Measurements from ENCODE around the gene CLEC17A. TPM values are rescaled to one million over a fixed set of nuclear protein-coding genes. Genes with fewer than 3 reads are reported as not detected.
"Not testable (repeated sequence)": the region's sequence is repeated elsewhere in the genome, so short reads cannot be mapped to it uniquely, and the experiment has no call there.

The CLEC17A gene
- 100 to 1,000 TPM in 1 of 6 donors, 10 to 100 TPM in 5; 71.6 to 127 (median 93.6) TPM for polyA plus RNA-seq (ENCODE audit: low read depth in 6 of 6)

GRCh38 chr19:14582894-14583340 lies at the start of gene CLEC17A:
CLEC17A (plus strand) TSS chr19:14583084; CDS start chr19:14583161, 77 bp downstream.
- Mint-ChIP-seq H3K4me3 (peak within 1 kb of the TSS; percentile 93 to 100 (median 99)), H3K9me3 (peaks cover 0 to 4% (median 2%) of the 10 kb centered on the region in 7 donors), H3K36me3 (peaks cover 11 to 25% of the 10 kb centered on the region in 2 donors), H3K27me3 (no peaks in the 10 kb centered on the region), H3K4me1 (peaks cover 52 to 82% (median 77%) of the 10 kb centered on the region in 3 donors), H3K27ac (peak within 1 kb of the TSS; percentile 96 to 99 (median 98))
- DNase-seq (peak; percentile 89), ATAC-seq (ENCODE audit: low read depth in 2 of 2) (peak; percentile 91 to 95)

GRCh38 chr19:14533450-14533849 lies 49.4 kb upstream of the CLEC17A start:
- no peaks in the 10 kb centered on the region for H3K36me3 Mint-ChIP-seq
- H3K4me1 Mint-ChIP-seq, result peaks cover 15 to 63% (median 24%) of the 10 kb centered on the region in 3 donors
- peak overlapping the region in 1 of 8 donors; percentile 72 for H3K4me3 Mint-ChIP-seq
- no peaks in the 10 kb centered on the region for H3K9me3 Mint-ChIP-seq
- peak overlapping the region in 1 of 6 donors; percentile 69 for H3K27ac Mint-ChIP-seq
- no peaks in the 10 kb centered on the region for H3K27me3 Mint-ChIP-seq
- no peak for ATAC-seq (ENCODE audit: low read depth in 2 of 2)
- DNase-seq, result no peak

GRCh38 chr19:14536926-14537692 lies 45.8 kb upstream of the CLEC17A start:
- H3K4me3 Mint-ChIP-seq, result no peak overlapping the region
- H3K27me3 Mint-ChIP-seq, result no peaks in the 10 kb centered on the region

GRCh38 chr19:14540741-14541525 lies 42.0 kb upstream of the CLEC17A start:
- H3K4me1 Mint-ChIP-seq, result peaks cover 5 to 45% (median 21%) of the 10 kb centered on the region in 3 donors
- no peaks in the 10 kb centered on the region for H3K9me3 Mint-ChIP-seq
- H3K27ac Mint-ChIP-seq, result peak overlapping the region in 4 of 6 donors; percentile 4 to 80 (median 43)
- no peak for ATAC-seq (ENCODE audit: low read depth in 2 of 2)
- peaks cover 0 to 5% of the 10 kb centered on the region in 2 donors for H3K36me3 Mint-ChIP-seq
- H3K4me3 Mint-ChIP-seq, result peak overlapping the region in 1 of 8 donors; percentile 54
- DNase-seq, result no peak
- no peaks in the 10 kb centered on the region for H3K27me3 Mint-ChIP-seq

More at GRCh38 chr19:14536926-14537692, 45.8 kb upstream of the CLEC17A start:
- no peak for ATAC-seq (ENCODE audit: low read depth in 2 of 2)
- Mint-ChIP-seq H3K9me3 (no peaks in the 10 kb centered on the region), H3K27ac (peak overlapping the region in 1 of 6 donors; percentile 42), H3K4me1 (peaks cover 5 to 40% (median 10%) of the 10 kb centered on the region in 3 donors), H3K36me3 (peaks cover 0 to 5% of the 10 kb centered on the region in 2 donors)
- no peak for DNase-seq

- Mint-ChIP-seq H3K4me1 (peaks cover 0 to 43% (median 25%) of the 10 kb centered on the region in 3 donors), H3K27ac (peak overlapping the region in 1 of 6 donors; percentile 50)
Observed at GRCh38 chr19:14541979-14542378, 40.9 kb upstream of the CLEC17A start.

GRCh38 chr19:14542711-14543328 lies 40.1 kb upstream of the CLEC17A start:
- Mint-ChIP-seq H3K4me3 (peak overlapping the region in 1 of 8 donors; percentile 42), H3K27me3 (no peaks in the 10 kb centered on the region), H3K36me3 (peaks cover 0 to 5% of the 10 kb centered on the region in 2 donors), H3K9me3 (no peaks in the 10 kb centered on the region), H3K4me1 (peaks cover 0 to 36% (median 25%) of the 10 kb centered on the region in 3 donors), H3K27ac (peak overlapping the region in 1 of 6 donors; percentile 78)
- DNase-seq (no peak), ATAC-seq (ENCODE audit: low read depth in 2 of 2) (no peak)

More at GRCh38 chr19:14541979-14542378, 40.9 kb upstream of the CLEC17A start:
- not testable (repeated sequence) for H3K9me3 Mint-ChIP-seq; H3K36me3 Mint-ChIP-seq; H3K4me3 Mint-ChIP-seq; DNase-seq; ATAC-seq (ENCODE audit: low read depth in 2 of 2); H3K27me3 Mint-ChIP-seq

GRCh38 chr19:14544047-14544446 lies 38.8 kb upstream of the CLEC17A start:
- Mint-ChIP-seq H3K27me3 (no peaks in the 10 kb centered on the region), H3K4me3 (no peak overlapping the region), H3K9me3 (no peaks in the 10 kb centered on the region), H3K36me3 (peaks cover 0 to 5% of the 10 kb centered on the region in 2 donors), H3K4me1 (peaks cover 0 to 40% (median 25%) of the 10 kb centered on the region in 3 donors), H3K27ac (no peak overlapping the region)
- ATAC-seq (ENCODE audit: low read depth in 2 of 2) (no peak), DNase-seq (no peak)

GRCh38 chr19:14544977-14545715 lies 37.7 kb upstream of the CLEC17A start:
- H3K36me3 Mint-ChIP-seq, result peaks cover 0 to 7% of the 10 kb centered on the region in 2 donors
- peaks cover 5 to 38% (median 31%) of the 10 kb centered on the region in 3 donors for H3K4me1 Mint-ChIP-seq
- DNase-seq (no peak), ATAC-seq (ENCODE audit: low read depth in 2 of 2) (no peak)
- peak overlapping the region in 1 of 6 donors; percentile 62 for H3K27ac Mint-ChIP-seq
- no peaks in the 10 kb centered on the region for H3K9me3 Mint-ChIP-seq
- no peaks in the 10 kb centered on the region for H3K27me3 Mint-ChIP-seq
- peak overlapping the region in 2 of 8 donors; percentile 47 to 68 for H3K4me3 Mint-ChIP-seq

GRCh38 chr19:14545716-14546082 lies 37.2 kb upstream of the CLEC17A start:
- Mint-ChIP-seq H3K9me3 (no peaks in the 10 kb centered on the region), H3K4me3 (no peak overlapping the region), H3K27ac (peak overlapping the region in 2 of 6 donors; percentile 53 to 62), H3K4me1 (peaks cover 11 to 42% (median 34%) of the 10 kb centered on the region in 3 donors), H3K36me3 (peaks cover 0 to 8% of the 10 kb centered on the region in 2 donors), H3K27me3 (no peaks in the 10 kb centered on the region)
- DNase-seq (no peak), ATAC-seq (ENCODE audit: low read depth in 2 of 2) (no peak)

- peak overlapping the region in 7 of 8 donors; percentile 47 to 78 (median 55) for H3K4me3 Mint-ChIP-seq
- H3K4me1 Mint-ChIP-seq, result peaks cover 28 to 53% (median 40%) of the 10 kb centered on the region in 3 donors
- DNase-seq, result no peak
Observed at GRCh38 chr19:14550201-14550754, 32.6 kb upstream of the CLEC17A start.

GRCh38 chr19:14551134-14552005 lies 31.5 kb upstream of the CLEC17A start:
- H3K27ac Mint-ChIP-seq, result peak overlapping the region; percentile 39 to 85 (median 74)
- DNase-seq (peak; percentile 47), ATAC-seq (ENCODE audit: low read depth in 2 of 2) (peak; percentile 95 to 96)
- H3K4me3 Mint-ChIP-seq, result peak overlapping the region in 7 of 8 donors; percentile 45 to 78 (median 55)
- not testable (repeated sequence) for H3K27me3 Mint-ChIP-seq, H3K9me3 Mint-ChIP-seq, H3K36me3 Mint-ChIP-seq
- peaks cover 34 to 52% (median 36%) of the 10 kb centered on the region in 3 donors for H3K4me1 Mint-ChIP-seq

More at GRCh38 chr19:14550201-14550754, 32.6 kb upstream of the CLEC17A start:
- Mint-ChIP-seq H3K36me3 (peaks cover 0 to 8% of the 10 kb centered on the region in 2 donors), H3K27ac (peak overlapping the region; percentile 14 to 87 (median 63)), H3K9me3 (no peaks in the 10 kb centered on the region), H3K27me3 (no peaks in the 10 kb centered on the region)
- ATAC-seq (ENCODE audit: low read depth in 2 of 2), result peak in 1 of 2 donors; percentile 27
